ENCODE measurements around the gene CTSZ.
"Not testable (repeated sequence)": the region's sequence is repeated elsewhere in the genome, so short reads cannot be mapped to it uniquely, and the experiment has no call there.

Gene CTSZ

GRCh38 chr20:59001068-59001448 is 6.0 kb downstream of the CTSZ start:
- no peak for FAIRE-seq
- DNase-seq (ENCODE audit: low spot score): no peak

- DNase-seq (ENCODE audit: low spot score) (no peak), FAIRE-seq (no peak)
These were observed 6.7 kb downstream of the CTSZ start for GRCh38 chr20:59000326-59000725.

- FAIRE-seq (no peak), DNase-seq (ENCODE audit: low spot score) (no peak)
These were observed 8.4 kb downstream of the CTSZ start for GRCh38 chr20:58998656-58999055.

- no peak for FAIRE-seq
- DNase-seq (ENCODE audit: low spot score): no peak
These were observed 9.8 kb downstream of the CTSZ start for GRCh38 chr20:58997141-58997770.

- DNase-seq (ENCODE audit: low spot score): no peak
- FAIRE-seq: no peak
These were observed 10.8 kb downstream of the CTSZ start for GRCh38 chr20:58996226-58996611.

- DNase-seq (ENCODE audit: low spot score) (peak; percentile 48), FAIRE-seq (no peak)
These were observed 11.4 kb downstream of the CTSZ start for GRCh38 chr20:58995461-58996225.

- DNase-seq (ENCODE audit: low spot score) (no peak), FAIRE-seq (no peak)
These were observed 12.5 kb downstream of the CTSZ start for GRCh38 chr20:58994390-58995159.

GRCh38 chr20:58993332-58994248 is 13.5 kb downstream of the CTSZ start:
- DNase-seq (ENCODE audit: low spot score) (no peak), FAIRE-seq (no peak)

GRCh38 chr20:58992911-58993310 is 14.1 kb downstream of the CTSZ start:
- DNase-seq (ENCODE audit: low spot score) (no peak), FAIRE-seq (no peak)

GRCh38 chr20:58991715-58992114 is 15.3 kb downstream of the CTSZ start:
- DNase-seq (ENCODE audit: low spot score) (no peak), FAIRE-seq (no peak)

- no peak for DNase-seq (ENCODE audit: low spot score)
- no peak for FAIRE-seq
These were observed 16.2 kb downstream of the CTSZ start for GRCh38 chr20:58990651-58991445.

GRCh38 chr20:58989196-58989595 is 17.9 kb downstream of the CTSZ start:
- no peak for FAIRE-seq
- DNase-seq (ENCODE audit: low spot score): no peak

GRCh38 chr20:58988565-58988882 is 18.5 kb downstream of the CTSZ start:
- FAIRE-seq: no peak
- DNase-seq (ENCODE audit: low spot score): no peak

GRCh38 chr20:58987790-58988564 is 19.1 kb downstream of the CTSZ start:
- DNase-seq (ENCODE audit: low spot score) (no peak), FAIRE-seq (no peak)

- no peak for FAIRE-seq
- no peak for DNase-seq (ENCODE audit: low spot score)
These were observed 20.0 kb downstream of the CTSZ start for GRCh38 chr20:58986968-58987517.

- no peak for FAIRE-seq
These were observed 20.6 kb downstream of the CTSZ start for GRCh38 chr20:58986286-58986967.

GRCh38 chr20:58985656-58986055 is 21.4 kb downstream of the CTSZ start:
- DNase-seq (ENCODE audit: low spot score) (no peak), FAIRE-seq (no peak)

More at GRCh38 chr20:58986286-58986967, 20.6 kb downstream of the CTSZ start:
- DNase-seq (ENCODE audit: low spot score): no peak

- DNase-seq (ENCODE audit: low spot score) (no peak), FAIRE-seq (no peak)
These were observed 22.4 kb downstream of the CTSZ start for GRCh38 chr20:58984691-58985090.

- DNase-seq (ENCODE audit: low spot score); FAIRE-seq: not testable (repeated sequence)
These were observed 24.0 kb downstream of the CTSZ start for GRCh38 chr20:58983115-58983468.
